Astrocyte (in vitro differentiated cells and primary cell): ENCODE measurements around the gene TMEM108. TPM values are rescaled to one million over a fixed set of nuclear protein-coding genes. Genes with fewer than 3 reads are reported as not detected.

Source experiments
- DNase-seq: peaks from one replicate; pipeline ENCODE4 v3.0.0-alpha.2; 2010; ENCODE audit warnings: low read depth
- FAIRE-seq: peaks from 2 replicates; lab custom pipeline; 2011; peaks lifted over from hg19 to GRCh38; lab: Jason Lieb, UNC
- H2AFZ ChIP-seq: 2 replicates; pipeline ENCODE4 v1.6.0; 2012; ENCODE audit warnings: low read depth, low read length, inconsistent platforms
- H3K27ac ChIP-seq: 2 replicates; pipeline ENCODE4 v1.5.1; 2011; ENCODE audit warnings: low read depth, low read length, inconsistent platforms
- H3K27me3 ChIP-seq: 2 replicates; pipeline ENCODE4 v1.6.0; 2011; ENCODE audit warnings: low read length, inconsistent platforms; ENCODE audit not compliant: insufficient read depth
- H3K36me3 ChIP-seq: 2 replicates; pipeline ENCODE4 v1.5.1; 2011; ENCODE audit warnings: low read length, inconsistent platforms; ENCODE audit not compliant: insufficient read depth
- H3K4me1 ChIP-seq: 2 replicates; pipeline ENCODE4 v1.5.1; 2011; ENCODE audit warnings: low read length, inconsistent platforms; ENCODE audit not compliant: insufficient read depth
- H3K4me2 ChIP-seq: 2 replicates; pipeline ENCODE4 v1.6.0; 2012; ENCODE audit warnings: low read length, inconsistent platforms
- H3K4me3 ChIP-seq: 2 replicates; pipeline ENCODE4 v1.5.1; 2011; ENCODE audit warnings: low read depth, mild to moderate bottlenecking, low read length, inconsistent platforms; ENCODE audit not compliant: insufficient read depth
- H3K79me2 ChIP-seq: 2 replicates; pipeline ENCODE4 v1.6.0; 2012; ENCODE audit warnings: mild to moderate bottlenecking, low read length, inconsistent platforms; ENCODE audit not compliant: insufficient read depth
- H3K9ac ChIP-seq: 2 replicates; pipeline ENCODE4 v1.6.0; 2012; ENCODE audit warnings: mild to moderate bottlenecking, low read length, inconsistent platforms
- H3K9me3 ChIP-seq: 2 replicates; pipeline ENCODE4 v1.5.1; 2012; ENCODE audit warnings: low read depth, mild to moderate bottlenecking, low read length, inconsistent platforms; ENCODE audit not compliant: insufficient read depth
- H4K20me1 ChIP-seq: 2 replicates; pipeline ENCODE4 v1.6.0; 2012; ENCODE audit warnings: low read length, inconsistent platforms; ENCODE audit not compliant: insufficient read depth
- H3K27ac Mint-ChIP-seq: one replicate; pipeline ENCODE4 v1.8.0; 2021; ENCODE audit warnings: mild to moderate bottlenecking, mixed read lengths; ENCODE audit not compliant: unreplicated experiment
- H3K27me3 Mint-ChIP-seq: one replicate; pipeline ENCODE4 v1.8.0; 2021; ENCODE audit warnings: low read depth, mixed read lengths; ENCODE audit not compliant: unreplicated experiment
- H3K36me3 Mint-ChIP-seq: one replicate; pipeline ENCODE4 v1.8.0; 2021; ENCODE audit warnings: low read depth, mixed read lengths; ENCODE audit not compliant: unreplicated experiment
- H3K4me1 Mint-ChIP-seq: one replicate; pipeline ENCODE4 v1.8.0; 2021; ENCODE audit warnings: low read depth, mixed read lengths; ENCODE audit not compliant: unreplicated experiment
- H3K4me3 Mint-ChIP-seq: one replicate; pipeline ENCODE4 v1.8.0; 2021; ENCODE audit warnings: mild to moderate bottlenecking, moderate library complexity, mixed read lengths; ENCODE audit not compliant: unreplicated experiment
- H3K9me3 Mint-ChIP-seq: one replicate; pipeline ENCODE4 v1.8.0; 2021; ENCODE audit warnings: mild to moderate bottlenecking, mixed read lengths; ENCODE audit not compliant: unreplicated experiment
- EZH2 ChIP-seq: IDR thresholded peaks from 2 replicates; pipeline ENCODE4 v1.6.1; 2012; ENCODE audit warnings: mild to moderate bottlenecking, low read length, inconsistent platforms; ENCODE audit not compliant: insufficient read depth
- total RNA-seq: library from RNA; stranded (reverse); gene quantifications from 2 replicates; pipeline ENCODE4 v1.2.1, GENCODE V29; 2021
- TF ChIP-seq, protein P1 (sequence below): IDR thresholded peaks from 2 replicates; pipeline ENCODE4 v1.5.1; 2011; ENCODE audit warnings: low read depth, mild to moderate bottlenecking, inconsistent platforms, low read length, moderate library complexity; ENCODE audit not compliant: insufficient read depth

TMEM108 gene
- total RNA-seq, 1 donor from 2014 or later, result 5.6 TPM

DNA sequence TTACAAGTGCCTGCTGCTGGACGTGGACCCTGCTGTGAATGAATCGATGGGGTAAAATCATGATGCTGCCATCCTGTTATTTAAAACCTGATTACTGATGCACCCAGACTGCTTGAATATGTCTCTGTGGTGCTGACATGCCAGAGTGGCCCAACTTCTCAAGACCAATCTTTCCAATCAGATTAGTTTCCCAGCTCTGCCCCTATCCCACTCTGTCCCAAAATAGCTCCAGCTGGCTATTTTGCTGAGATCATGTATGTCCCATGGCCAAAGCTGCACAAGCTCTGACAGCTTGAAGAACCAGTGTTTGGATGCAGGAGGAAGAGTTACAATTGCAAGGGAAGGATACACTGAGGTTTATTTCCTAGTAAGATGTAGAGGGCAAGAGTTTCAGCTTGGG lies 153.6 kb downstream of the TMEM108 start:
- Mint-ChIP-seq H3K27me3 (no peaks in the 10 kb centered on the region), H3K36me3 (no peaks in the 10 kb centered on the region), H3K27ac (no peak overlapping the region), H3K4me1 (peaks cover 16% of the 10 kb centered on the region), H3K9me3 (no peaks in the 10 kb centered on the region), H3K4me3 (no peak overlapping the region)
- H3K79me2 ChIP-seq, result no peaks in the 10 kb centered on the region
- no peaks in the 10 kb centered on the region for H4K20me1 ChIP-seq
- no peak overlapping the region for H3K4me3 ChIP-seq
- H3K9me3 ChIP-seq, result no peaks in the 10 kb centered on the region
- peaks cover 6% of the 10 kb centered on the region for H3K4me1 ChIP-seq
- DNase-seq, result no peak
- H3K27me3 ChIP-seq, result no peaks in the 10 kb centered on the region
- no peak overlapping the region for H2AFZ ChIP-seq
- H3K27ac ChIP-seq, result no peak overlapping the region
- no peak overlapping the region for H3K4me2 ChIP-seq
- TF ChIP-seq, protein P1, sequence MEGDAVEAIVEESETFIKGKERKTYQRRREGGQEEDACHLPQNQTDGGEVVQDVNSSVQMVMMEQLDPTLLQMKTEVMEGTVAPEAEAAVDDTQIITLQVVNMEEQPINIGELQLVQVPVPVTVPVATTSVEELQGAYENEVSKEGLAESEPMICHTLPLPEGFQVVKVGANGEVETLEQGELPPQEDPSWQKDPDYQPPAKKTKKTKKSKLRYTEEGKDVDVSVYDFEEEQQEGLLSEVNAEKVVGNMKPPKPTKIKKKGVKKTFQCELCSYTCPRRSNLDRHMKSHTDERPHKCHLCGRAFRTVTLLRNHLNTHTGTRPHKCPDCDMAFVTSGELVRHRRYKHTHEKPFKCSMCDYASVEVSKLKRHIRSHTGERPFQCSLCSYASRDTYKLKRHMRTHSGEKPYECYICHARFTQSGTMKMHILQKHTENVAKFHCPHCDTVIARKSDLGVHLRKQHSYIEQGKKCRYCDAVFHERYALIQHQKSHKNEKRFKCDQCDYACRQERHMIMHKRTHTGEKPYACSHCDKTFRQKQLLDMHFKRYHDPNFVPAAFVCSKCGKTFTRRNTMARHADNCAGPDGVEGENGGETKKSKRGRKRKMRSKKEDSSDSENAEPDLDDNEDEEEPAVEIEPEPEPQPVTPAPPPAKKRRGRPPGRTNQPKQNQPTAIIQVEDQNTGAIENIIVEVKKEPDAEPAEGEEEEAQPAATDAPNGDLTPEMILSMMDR, result no peak
- TF ChIP-seq EZH2, result no peak
- H3K9ac ChIP-seq, result no peak overlapping the region
- H3K36me3 ChIP-seq, result no peaks in the 10 kb centered on the region
- FAIRE-seq, result no peak

DNA sequence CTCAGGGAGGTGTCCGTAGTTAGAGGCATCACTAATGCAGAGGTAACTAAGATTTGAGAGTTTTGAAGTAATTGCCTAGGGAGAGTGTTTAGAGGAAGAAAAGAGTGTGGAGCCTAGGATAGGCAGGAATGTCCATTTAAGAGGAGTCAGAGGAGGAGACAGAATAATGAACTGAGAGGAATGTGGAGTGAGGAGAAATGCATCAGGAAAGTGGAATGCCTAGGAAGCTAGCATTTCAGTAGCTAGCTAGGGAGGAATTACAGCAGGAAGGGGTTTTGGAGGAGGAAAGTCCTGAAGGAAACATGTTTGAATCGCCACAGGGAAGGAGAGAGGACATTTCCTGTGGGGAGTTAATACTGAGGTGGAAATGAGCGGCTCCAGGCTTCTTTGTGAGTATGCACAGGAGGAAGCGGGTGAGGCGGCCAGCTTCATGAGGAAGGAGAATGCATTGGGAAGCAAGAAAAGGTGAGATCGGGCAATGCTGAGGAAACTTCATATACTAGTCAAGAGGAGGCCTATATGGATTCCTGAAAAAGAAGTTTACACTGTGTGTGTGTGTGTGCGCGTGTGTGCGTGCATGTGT lies 154.3 kb downstream of the TMEM108 start:
- H3K4me1 Mint-ChIP-seq, result peaks cover 16% of the 10 kb centered on the region
- peak overlapping the region; percentile 17 for H3K4me2 ChIP-seq

DNA sequence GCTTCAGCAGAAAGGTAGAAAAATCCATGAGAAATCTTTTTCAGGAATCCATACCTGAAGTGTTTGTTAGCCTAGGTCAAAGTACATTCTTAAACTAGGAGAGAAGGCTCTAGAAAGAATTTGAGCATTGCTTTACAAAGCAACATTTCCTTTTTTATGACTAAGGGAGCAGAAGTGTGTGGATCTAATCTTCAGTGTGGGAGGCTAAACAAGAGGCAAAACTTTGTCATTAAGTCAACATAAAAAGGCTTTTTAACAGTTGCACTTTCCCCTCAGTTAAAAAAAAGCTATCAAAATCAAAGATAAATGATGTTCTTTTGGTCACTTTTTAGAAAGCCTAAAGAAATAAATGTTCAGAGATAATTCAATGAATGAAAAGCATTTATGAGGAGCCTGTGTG lies 154.8 kb downstream of the TMEM108 start:
- no peaks in the 10 kb centered on the region for H3K36me3 ChIP-seq
- no peaks in the 10 kb centered on the region for H4K20me1 ChIP-seq
- Mint-ChIP-seq H3K4me1 (peaks cover 16% of the 10 kb centered on the region), H3K27me3 (no peaks in the 10 kb centered on the region), H3K9me3 (no peaks in the 10 kb centered on the region), H3K36me3 (no peaks in the 10 kb centered on the region), H3K4me3 (no peak overlapping the region), H3K27ac (no peak overlapping the region)
- no peaks in the 10 kb centered on the region for H3K79me2 ChIP-seq
- DNase-seq, result peak; percentile 24
- no peak overlapping the region for H2AFZ ChIP-seq
- TF ChIP-seq EZH2, result no peak
- TF ChIP-seq, protein P1, result no peak
- peaks cover 6% of the 10 kb centered on the region for H3K4me1 ChIP-seq
- no peaks in the 10 kb centered on the region for H3K27me3 ChIP-seq
- H3K9me3 ChIP-seq, result no peaks in the 10 kb centered on the region
- H3K9ac ChIP-seq, result no peak overlapping the region
- H3K4me2 ChIP-seq, result peak overlapping the region; percentile 17
- no peak for FAIRE-seq
- no peak overlapping the region for H3K27ac ChIP-seq
- H3K4me3 ChIP-seq, result no peak overlapping the region

More for the DNA sequence above, 154.3 kb downstream of the TMEM108 start:
- no peak overlapping the region for H3K4me3 Mint-ChIP-seq
- H4K20me1 ChIP-seq, result no peaks in the 10 kb centered on the region
- FAIRE-seq, result no peak
- no peaks in the 10 kb centered on the region for H3K27me3 Mint-ChIP-seq
- H3K9me3 ChIP-seq, result no peaks in the 10 kb centered on the region
- no peaks in the 10 kb centered on the region for H3K27me3 ChIP-seq
- H3K4me3 ChIP-seq, result no peak overlapping the region
- H3K27ac Mint-ChIP-seq, result peak overlapping the region; percentile 9
- H3K36me3 Mint-ChIP-seq, result no peaks in the 10 kb centered on the region
- TF ChIP-seq EZH2, result no peak
- TF ChIP-seq, protein P1, result no peak
- no peaks in the 10 kb centered on the region for H3K79me2 ChIP-seq
- DNase-seq, result peak; percentile 6
- no peak overlapping the region for H3K9ac ChIP-seq
- no peaks in the 10 kb centered on the region for H3K36me3 ChIP-seq
- H3K27ac ChIP-seq, result no peak overlapping the region
- H3K4me1 ChIP-seq, result peaks cover 6% of the 10 kb centered on the region
- no peak overlapping the region for H2AFZ ChIP-seq
- H3K9me3 Mint-ChIP-seq, result no peaks in the 10 kb centered on the region
